C4-2B (cell line): ENCODE data around the gene ZNF169.

ENCODE experiments used
- ZFX ChIP-seq: fragments of 450-650 bp; IDR thresholded peaks from 2 replicates; pipeline ENCODE4 v1.6.1; 2017
- TF ChIP-seq, protein P1 (sequence below): fragments of 450-650 bp; conservative IDR thresholded peaks from 2 replicates; pipeline ENCODE4 v1.5.1; 2017; ENCODE audit warnings: mild to moderate bottlenecking

DNA sequence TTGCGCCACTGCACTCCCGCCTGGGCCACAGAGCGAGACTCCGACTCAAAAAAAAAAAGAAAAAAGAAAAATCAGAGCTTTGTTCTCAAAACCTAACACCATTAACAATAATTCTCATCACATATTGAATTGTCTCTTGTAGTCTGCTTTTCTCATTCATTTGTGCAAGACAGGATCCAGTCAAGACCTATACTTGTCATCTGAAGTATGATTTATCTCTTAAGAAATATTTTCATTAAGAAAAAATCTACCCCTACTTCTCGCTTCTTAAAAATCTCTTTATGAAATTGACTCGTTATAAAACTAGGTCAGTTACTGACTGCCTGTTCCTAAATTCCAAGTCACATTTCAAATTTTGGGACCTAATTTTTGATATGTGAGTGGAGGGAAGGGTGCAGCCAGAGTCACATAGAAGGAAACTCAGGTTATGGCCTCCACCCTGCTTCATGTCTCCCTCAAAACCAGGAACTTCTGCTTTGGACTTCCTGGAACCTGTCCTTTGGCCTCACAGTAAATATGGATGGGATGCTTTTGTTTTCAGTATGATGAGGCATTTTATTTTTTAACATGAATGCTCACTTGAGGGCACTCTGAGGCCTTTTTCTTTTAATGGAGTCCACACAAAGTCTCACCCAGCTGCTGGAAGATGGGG is 18.9 kb downstream of the ZNF169 start:
- TF ChIP-seq, protein P1, sequence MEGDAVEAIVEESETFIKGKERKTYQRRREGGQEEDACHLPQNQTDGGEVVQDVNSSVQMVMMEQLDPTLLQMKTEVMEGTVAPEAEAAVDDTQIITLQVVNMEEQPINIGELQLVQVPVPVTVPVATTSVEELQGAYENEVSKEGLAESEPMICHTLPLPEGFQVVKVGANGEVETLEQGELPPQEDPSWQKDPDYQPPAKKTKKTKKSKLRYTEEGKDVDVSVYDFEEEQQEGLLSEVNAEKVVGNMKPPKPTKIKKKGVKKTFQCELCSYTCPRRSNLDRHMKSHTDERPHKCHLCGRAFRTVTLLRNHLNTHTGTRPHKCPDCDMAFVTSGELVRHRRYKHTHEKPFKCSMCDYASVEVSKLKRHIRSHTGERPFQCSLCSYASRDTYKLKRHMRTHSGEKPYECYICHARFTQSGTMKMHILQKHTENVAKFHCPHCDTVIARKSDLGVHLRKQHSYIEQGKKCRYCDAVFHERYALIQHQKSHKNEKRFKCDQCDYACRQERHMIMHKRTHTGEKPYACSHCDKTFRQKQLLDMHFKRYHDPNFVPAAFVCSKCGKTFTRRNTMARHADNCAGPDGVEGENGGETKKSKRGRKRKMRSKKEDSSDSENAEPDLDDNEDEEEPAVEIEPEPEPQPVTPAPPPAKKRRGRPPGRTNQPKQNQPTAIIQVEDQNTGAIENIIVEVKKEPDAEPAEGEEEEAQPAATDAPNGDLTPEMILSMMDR, result no peak
- TF ChIP-seq ZFX, result no peak
